HG03025 (cell line): ENCODE data around the gene CA12.

ENCODE experiments used
- ATAC-seq: cut with Tn5 transposase; IDR thresholded peaks from one replicate; pipeline ENCODE4 v1.9.1; 2021; ENCODE audit warnings: mild to moderate bottlenecking, moderate library complexity; ENCODE audit not compliant: unreplicated experiment, low FRiP score

The CA12 gene

DNA sequence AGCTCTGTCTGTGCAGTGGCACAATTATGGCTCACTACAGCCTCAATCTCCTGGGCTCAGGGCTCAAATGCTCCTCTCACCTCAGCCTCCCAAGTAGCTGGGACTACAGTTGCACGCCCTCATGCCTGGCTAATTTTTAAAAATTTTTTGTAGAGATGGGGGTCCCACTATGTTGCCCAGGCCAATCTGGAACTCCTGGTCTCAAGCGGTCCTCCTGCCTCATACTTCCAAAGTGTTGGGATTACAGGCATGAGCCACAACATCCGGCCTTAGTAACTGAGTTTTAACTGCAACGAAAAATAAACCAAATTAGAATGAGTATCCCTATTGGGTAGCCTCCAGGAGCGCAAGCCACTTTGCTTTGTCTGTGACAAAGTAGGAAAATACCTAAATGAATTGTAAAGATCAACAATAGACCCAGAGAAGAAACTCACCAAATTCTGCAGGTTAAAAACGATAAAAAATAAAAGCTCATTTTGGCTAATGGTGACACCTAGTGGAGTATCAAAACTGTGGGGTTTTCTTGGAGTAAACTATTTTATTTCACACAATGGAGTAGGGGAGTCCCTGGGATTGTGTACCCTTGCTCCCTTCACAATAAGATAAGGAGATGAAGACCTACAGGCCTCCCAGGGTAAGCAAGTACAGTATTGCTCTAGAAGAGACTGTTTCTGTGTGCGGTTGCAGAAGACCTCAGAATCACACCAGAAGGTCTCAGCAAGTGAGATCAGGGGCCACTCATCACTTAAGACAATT, 21.0 kb upstream of the CA12 start:
- no peak for ATAC-seq

DNA sequence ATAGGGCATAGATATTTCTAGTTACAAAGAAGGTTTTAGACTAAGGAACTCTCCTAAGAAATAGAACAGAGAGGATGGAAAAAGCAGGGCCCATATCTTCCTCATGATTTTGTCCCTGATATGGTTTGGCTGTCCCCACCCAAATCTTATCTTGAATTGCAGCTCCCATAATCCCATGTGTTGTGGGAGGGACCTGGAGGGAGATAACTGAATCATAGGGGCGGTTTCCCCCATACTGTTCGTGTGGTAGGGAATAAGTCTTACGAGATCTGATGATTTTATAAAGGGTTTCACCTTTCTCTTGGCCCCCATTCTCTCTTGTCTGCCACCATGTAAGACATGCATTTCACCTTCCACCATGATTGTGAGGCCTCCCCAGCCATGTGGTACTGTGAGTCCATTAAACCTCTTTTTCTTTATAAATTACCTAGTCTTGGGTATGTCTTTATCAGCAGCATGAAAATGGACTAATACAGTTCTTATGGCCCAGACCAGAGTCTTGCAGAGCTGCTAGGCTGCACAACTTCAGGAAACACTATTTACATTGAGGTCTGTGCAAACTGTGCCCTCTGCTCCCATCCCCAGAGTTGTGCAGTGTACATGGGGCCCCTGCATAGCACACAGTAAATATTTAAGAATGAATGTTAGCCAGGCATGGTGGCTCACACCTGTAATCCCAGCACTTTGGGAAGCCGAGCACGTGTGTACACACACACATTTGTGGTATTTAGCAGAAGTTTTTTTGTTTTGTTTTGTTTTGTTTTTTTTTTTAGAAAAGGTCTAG, 20.3 kb upstream of the CA12 start:
- no peak for ATAC-seq

DNA sequence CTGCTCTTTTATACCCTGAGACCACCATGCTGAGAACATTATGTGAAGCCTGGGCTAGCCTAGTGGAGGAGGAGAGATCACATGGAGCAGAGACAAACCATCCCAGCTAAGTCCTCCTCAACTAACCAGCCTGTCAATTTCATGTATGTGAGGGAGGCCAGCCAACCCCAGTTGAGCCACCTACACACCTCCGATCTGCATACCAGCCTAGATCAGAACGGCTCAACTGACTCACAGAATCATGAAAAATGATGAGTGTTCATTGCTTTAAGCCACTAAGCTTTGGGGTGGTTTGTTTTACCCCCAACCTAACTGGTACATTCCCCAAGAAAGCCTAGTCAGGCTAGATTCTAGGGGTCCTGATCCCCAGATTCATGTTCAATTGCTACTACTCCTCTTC, 19.4 kb upstream of the CA12 start:
- no peak for ATAC-seq

DNA sequence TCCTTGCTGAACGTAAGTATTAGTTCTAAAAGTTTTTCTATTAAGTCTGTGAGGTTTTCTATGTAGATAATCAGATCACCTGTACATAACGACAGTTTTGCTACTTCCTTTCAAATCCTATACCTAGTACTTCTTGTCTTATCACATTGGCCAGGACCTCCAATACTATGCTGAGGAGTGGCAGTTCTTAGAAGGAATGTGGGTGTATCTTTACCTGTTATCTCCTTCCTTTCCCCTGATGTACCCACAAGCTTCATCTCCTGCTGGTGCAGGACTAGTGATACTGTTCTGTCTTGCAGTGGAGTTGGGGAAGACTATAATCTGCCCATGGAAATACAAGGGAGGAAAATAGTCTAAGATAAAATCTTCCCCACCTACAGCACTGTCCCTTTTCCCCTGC, 16.8 kb upstream of the CA12 start:
- ATAC-seq = no peak

DNA sequence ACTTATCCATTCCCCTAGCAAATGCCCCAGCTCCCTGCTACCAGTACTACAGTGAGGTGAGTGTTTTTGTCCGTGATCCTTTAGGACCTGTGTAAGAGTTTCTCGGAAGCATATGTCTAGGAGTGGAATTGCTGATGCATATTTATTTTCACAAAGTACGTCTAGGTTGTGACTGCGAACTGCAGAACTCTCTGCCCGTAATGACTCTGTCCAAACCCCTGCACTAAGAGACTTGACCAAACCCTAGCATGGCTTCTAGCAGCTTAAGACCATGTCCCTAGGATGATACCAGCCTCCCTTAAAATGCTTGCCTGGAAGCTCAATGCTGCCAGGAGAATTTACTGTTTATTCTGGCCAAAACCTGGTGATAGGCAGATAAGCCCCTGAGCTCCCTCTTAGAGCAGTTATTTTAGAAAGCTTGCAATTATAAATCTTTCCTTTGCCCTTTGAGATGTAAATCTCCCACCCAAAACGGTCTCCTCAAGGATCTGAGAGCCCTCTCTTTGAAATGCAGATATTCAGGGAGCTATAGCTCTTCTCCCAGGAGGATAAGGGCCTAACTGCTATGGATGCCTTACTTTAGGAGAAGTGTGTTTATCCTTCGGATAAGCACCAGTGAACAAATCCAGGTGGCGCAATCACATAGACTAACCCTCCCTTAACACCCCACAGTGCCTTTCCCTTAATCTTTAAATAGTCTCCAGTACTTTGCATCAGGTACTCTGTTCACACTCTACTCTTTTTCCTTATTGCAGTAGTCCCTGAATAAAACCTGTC, 14.7 kb upstream of the CA12 start:
- no peak for ATAC-seq

DNA sequence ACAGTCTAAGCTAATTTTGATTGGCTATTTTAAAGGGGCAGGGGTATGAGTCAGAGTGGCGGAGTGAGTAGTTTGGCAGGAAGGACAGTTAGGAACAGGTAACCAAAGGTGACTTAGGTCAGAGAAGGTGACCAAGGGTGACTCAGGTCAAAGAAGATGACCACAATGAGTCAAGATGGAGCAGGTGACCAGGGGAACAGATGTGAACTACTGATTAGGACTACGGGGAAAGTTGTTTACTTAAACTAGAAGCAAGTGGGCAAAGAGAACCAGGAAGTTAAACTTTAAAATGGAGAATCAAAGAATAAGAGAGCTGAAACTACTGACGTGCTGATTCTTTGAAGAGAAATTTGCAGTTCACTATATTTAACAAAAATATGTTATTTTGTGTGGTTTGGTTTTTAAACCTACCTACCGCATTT, 14.1 kb upstream of the CA12 start:
- no peak for ATAC-seq

DNA sequence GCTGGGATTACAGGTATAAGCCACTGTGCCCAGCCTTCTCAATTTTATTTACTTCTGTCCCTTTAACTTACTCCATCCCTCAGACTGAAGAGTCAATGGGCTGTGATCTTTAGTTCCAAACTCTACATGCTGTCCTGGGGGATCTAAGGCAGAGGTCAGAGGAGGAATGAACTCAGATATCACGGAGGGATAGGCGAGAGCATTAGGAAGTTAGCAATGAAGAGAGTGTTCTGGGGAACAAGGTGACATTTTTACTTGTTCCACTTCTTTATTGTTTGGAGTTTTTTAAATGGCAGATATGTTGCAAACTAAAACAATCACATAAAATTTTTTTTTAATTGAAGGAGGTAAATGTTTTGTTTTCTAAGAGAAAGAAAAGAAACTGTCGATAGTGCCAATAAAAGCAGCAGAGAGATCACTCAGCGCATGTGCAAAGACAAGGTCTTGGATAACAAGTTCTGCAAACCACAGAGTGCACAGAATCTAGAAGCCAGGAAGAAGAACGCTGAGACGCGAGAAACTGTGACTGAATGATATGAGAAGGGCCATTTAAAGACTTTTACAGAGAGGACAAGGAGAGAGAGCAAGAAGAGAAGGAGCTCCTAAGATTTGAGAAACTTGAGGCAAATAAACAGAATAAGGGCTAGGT, 10.8 kb upstream of the CA12 start:
- no peak for ATAC-seq

DNA sequence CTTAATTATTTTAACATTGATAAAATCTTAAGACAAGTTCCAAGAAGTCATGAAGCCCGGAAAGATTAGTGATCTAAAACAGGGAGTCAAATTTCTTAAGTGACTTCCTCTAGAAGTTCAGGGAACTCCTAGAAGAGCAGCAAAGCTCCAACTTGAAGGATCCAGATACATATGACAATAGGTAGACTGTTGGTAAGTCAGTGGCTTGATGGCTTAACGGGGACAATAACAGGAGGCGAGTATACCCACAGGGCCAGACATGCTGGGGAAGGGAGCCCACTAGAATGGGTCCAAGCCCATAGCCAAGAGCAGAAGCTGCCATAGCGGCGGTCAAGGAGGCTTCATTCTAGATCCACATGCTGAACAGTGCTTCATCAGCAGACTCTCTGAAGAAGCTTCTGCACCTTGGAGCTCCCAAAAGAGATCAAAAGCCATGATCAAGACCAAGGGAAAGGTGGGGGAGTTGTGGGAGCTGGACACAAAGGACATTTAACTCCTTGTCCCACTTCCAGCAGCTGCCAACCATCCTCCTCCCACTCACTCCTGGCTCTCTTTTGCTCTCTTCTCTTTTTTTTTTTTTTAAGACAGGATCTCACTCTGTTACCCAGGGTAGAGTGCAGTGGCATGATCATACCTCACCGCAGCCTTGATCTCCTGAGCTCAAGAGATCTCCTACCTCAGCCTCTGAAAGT, 10.2 kb upstream of the CA12 start:
- no peak for ATAC-seq

DNA sequence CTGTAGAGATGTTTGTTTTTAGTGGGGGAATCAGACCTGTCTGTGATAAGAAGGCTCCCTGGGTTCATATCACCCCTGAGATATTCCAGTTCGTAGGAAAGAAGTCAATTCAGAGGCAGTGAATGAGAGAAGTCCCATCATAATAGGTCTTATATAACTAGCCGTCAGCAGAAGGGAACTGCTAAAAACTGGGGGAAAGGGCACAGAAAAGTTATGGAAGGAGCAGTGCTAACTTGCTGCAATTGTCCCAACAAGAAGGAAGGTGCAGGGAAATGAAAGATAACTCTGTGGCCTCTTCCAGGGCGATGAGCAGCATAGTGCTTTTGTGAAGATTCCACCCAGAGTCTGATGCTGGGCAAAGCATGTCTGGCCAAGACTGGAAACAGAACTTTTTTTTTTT, 9.0 kb upstream of the CA12 start:
- ATAC-seq = no peak

DNA sequence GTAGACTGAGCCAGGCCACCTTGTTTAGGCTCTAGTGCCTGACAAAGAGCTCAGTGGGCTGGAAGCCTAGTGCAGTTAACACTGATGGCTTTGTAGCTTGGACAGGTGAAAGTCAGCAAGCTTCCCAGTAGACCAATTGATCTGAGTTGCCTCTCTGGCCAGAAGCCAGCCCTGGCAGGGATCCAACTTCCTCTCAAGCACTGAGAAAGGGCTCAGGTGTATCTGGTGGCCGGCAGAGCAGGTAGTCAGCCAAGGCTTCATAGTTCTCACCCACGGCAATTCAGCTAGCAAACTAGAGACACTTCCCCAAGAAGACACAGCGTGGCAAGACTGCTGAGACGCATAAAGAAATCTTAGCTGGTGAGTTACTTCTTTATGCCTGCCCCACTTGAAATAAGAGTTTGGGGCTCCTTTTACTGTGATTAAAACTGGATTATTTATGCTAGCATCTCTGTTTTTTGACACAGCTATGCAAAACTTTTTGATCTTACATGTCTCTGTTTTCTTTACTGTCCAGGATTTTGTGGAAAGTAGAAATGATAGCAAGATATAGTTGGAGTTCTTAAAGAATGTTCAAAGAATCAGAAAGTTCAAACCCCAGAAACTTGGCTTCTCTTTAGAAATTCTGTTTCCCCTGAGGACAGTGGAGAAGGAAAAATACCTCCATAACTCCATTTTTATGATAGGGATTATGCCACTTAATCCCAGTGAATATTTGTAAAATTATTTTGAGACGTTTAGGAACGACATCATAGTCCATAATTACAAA, 8.4 kb upstream of the CA12 start:
- no peak for ATAC-seq

DNA sequence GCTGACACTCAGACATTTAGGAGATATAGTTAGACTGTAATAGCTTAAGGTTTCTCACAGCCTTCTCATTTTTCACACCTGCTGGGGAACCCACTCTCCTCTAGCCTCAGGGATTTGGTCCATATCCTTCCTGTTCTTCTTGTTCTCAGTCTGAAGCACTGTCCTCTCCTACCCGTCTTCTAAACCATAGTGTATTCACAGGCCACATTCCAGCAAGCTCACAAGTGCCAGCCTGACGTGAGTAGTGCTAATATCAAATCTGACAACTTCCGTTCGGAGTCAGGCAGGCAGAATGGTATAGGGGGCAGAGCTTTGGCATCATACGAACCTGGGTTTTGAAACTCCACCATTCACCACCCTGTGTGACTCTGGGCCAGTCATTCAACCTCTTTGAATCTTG, 6.9 kb upstream of the CA12 start:
- no peak for ATAC-seq

DNA sequence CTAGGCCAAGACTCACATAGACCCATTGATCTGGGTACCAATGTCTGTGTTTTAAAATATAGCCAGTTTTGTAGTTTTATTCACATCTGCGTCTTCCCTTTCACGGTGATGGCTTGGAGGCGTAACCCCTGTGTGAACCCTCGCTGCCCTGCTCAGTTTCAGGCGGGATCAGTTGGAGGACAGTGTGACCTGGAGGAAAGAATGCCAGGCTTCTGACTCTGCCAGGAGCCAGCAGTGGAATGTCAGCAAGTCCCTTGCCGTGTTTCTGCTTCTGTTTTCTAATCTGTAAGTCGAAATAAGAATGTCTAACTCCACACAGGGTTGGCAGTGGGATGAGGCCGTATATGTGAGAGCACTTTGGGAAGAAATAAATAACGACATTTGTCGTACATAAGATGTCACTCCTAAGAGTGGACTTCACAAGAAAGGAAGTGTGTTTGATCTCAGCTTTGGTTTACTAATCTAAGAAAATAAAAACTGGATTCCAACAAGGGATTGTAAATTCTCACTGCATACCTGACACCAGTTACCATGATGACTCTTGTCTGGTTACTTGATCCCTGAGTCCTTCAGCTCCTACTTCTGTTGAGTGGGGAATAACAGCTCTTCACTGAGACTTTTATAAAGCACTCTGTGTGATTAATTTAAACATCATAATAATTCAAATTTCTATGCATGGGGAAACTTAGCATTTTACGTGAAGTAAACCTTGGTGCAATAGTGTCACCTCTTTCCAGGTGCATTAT, 6.3 kb upstream of the CA12 start:
- ATAC-seq = no peak

DNA sequence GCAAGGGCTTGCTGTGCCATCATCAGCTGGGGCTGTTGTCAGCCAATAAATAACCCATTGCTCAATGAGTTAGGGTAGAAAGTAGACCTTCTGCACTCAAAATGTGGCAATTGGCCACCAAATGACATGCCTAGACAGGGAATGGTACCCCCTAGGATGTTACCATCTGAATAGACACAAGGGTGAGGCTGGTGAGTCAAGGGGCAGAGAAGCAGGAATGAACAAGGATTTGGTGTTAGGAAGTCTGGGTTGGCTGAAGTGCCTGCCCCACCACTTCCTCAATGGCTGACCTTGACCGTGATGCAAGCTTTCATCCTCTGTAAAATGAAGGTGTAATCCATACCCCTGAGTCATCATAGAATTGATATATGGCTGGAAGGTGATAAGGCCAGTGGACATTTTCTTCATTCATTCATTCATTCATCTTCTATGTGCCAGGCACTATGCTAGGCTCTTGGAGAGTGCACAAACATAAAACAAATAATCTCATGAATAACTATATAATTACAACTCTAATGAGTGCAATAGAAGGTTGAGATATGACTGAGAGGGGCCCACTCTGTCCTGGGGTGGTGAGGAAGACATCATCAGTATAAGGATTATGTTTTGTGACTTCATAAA, 4.4 kb upstream of the CA12 start:
- ATAC-seq = no peak

DNA sequence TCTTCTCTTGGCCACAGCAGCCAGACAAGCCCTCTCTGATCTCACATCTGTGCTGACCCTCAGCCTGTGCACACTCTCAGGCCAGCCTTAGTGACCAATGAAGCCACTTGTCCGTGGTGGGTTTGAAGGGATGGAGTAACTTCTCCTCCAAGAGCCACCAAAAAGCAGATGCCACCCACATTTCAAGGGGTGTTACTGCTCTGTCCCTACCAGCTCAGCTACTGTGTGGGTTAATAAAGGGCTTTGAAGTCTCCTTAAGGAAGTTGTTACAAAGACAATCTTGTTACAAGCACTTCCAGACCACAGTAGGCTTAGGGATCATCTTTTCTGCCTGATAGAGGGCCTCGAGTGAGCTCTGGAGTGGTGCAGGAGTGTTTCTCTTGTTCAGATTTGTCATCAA, 3.3 kb upstream of the CA12 start:
- ATAC-seq = no peak

DNA sequence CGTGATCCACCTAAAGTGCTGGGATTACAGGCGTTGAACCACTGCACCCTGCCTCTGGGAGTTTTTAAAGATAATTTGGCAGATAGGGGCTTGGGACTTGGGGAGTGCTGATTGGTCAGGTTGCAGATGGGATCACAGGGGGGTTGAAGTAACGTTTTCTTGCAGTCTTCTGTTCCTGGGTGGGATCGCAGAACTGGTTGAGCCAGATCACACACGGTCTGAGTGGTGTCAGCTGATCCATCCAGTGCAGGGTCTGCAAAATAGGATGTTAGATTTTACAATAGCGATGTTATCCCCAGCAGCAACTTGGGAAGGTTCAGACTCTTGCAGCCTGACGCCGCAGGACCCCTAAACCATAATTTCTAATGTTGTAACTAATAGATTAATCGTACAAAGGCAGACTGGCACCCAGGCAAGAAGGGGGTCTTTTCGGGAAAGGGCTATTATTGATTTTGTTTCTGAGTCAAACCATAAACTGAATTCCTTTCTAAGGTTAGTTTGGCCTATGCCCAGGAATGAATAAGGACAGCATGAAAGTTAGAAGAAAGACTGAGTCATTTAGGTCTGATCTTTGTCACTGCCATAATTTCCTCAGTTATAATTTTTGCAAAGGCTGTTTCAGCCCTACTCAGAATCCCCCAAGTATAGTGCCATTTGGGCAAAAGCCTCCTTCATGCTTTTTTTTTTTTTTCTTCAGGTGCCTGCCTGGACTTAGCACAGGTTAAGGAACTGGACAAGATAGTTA, 1.5 kb upstream of the CA12 start:
- ATAC-seq = no peak

DNA sequence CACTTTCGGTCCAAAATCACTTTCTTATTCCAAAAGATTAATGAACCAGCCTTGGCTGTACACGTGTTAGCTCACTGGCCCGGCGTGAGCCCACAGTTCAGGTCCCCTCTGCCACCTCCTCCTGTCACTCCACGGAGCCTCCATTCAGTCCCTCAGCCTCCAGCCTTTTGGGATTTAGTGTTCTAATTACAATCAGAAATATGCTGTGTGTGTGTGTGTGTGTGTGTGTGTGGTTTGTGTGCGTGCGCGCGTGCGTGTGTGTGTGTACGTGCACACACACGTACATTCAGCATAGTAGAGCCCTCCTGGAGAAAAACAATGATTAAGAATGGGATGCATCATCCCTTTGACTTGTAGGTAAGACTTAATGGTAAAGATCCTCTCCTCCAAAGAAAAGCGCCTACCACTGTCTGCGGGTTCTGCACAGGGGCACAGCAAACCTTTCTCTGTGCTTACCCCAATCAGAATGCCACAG, 801 bp downstream of the CA12 start:
- no peak for ATAC-seq

DNA sequence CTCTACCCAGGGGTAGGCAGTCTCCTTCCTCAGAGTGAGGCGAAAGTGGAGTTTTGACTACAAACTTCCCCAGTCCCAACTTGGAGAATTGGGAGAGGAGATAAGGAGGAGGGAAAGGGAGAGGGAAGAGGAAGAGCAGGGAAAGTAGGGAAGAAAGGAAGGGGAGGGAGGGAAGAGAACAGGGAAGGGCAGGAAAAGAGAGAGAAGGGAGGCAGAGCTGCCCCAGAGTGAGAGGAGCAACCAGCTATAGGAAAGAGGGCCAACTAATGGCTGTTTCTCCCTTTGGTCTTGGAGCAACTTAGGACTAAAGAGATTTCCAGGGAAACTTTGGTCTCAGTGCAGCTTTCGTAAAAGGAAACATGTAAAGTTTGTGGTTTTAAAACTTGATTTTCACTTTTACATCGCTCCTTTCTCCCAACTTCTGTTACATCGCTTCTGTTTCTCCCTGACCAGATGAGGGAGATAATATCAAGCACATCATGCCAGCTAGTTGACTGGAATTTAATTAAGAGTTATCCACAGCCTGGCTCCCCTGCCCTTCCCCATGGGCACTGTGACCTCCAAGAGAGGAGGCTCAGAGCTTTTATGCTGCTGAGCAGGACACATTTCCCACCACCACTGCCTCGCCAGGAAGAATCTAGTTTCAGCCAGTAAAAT, 1.4 kb downstream of the CA12 start:
- ATAC-seq = no peak
